ENCODE results near the gene EIF4E2. TPM values are rescaled to one million over a fixed set of nuclear protein-coding genes. Genes with fewer than 3 reads are reported as not detected.

Gene EIF4E2
- total RNA-seq, 3 donors from 2014 or later: 31.6 to 57.4 (median 36.1) TPM

GRCh38 chr2:232537499-232537898, 13.0 kb upstream of the EIF4E2 start:
- H3K4me1 ChIP-seq: no peaks in the 10 kb centered on the region
- peaks cover 0 to 6% of the 10 kb centered on the region in 2 donors for H3K9me3 ChIP-seq
- DNase-seq (ENCODE audit: low spot score in 2 of 2): no peak
- no peak overlapping the region for H3K27ac ChIP-seq
- TF ChIP-seq CTCF (IDR thresholded peaks at IDR 0.05) (no peak), POLR2AphosphoS5 (IDR thresholded peaks at IDR 0.05) (no peak), POLR2A (IDR thresholded peaks at IDR 0.05) (no peak)
- intact Hi-C loops (cut with DNase I; ENCODE audit: low total_unique reads): no loop called here
- H3K36me3 ChIP-seq: no peaks in the 10 kb centered on the region
- H3K4me3 ChIP-seq: no peak overlapping the region
- H3K27me3 ChIP-seq: peaks cover 0 to 18% of the 10 kb centered on the region in 2 donors

- Histone ChIP-seq H3K27me3 (peaks cover 0 to 18% of the 10 kb centered on the region in 2 donors), H3K9me3 (peaks cover 0 to 6% of the 10 kb centered on the region in 2 donors), H3K27ac (no peak overlapping the region), H3K4me3 (no peak overlapping the region), H3K4me1 (no peaks in the 10 kb centered on the region), H3K36me3 (no peaks in the 10 kb centered on the region)
- no peak for DNase-seq (ENCODE audit: low spot score in 2 of 2)
- intact Hi-C loops (cut with DNase I; ENCODE audit: low total_unique reads): no loop called here
- TF ChIP-seq CTCF (IDR thresholded peaks at IDR 0.05): no peak
- no peak for TF ChIP-seq POLR2AphosphoS5 (IDR thresholded peaks at IDR 0.05)
- no peak for TF ChIP-seq POLR2A (IDR thresholded peaks at IDR 0.05)
Measured at GRCh38 chr2:232538671-232539070, 11.8 kb upstream of the EIF4E2 start.

GRCh38 chr2:232539298-232540231, 10.9 kb upstream of the EIF4E2 start, which contains the start of gene CHRNG:
Gene CHRNG (plus strand): TSS chr2:232539692. CDS start chr2:232539748, 56 bp downstream.
- peak in 1 of 2 donors; percentile 30 for DNase-seq (ENCODE audit: low spot score in 2 of 2)
- intact Hi-C loops (cut with DNase I; ENCODE audit: low total_unique reads): no loop called here
- H3K27me3 ChIP-seq: peaks cover 0 to 18% of the 10 kb centered on the region in 2 donors
- TF ChIP-seq POLR2A (IDR thresholded peaks at IDR 0.05) (no peak), POLR2AphosphoS5 (IDR thresholded peaks at IDR 0.05) (no peak), CTCF (IDR thresholded peaks at IDR 0.05) (no peak)
- no peaks in the 10 kb centered on the region for H3K36me3 ChIP-seq
- peaks cover 0 to 6% of the 10 kb centered on the region in 2 donors for H3K9me3 ChIP-seq
- no peak within 1 kb of the TSS for H3K4me3 ChIP-seq
- no peak within 1 kb of the TSS for H3K27ac ChIP-seq
- no peaks in the 10 kb centered on the region for H3K4me1 ChIP-seq

- Histone ChIP-seq H3K36me3 (no peaks in the 10 kb centered on the region), H3K4me3 (no peak overlapping the region), H3K27ac (no peak overlapping the region), H3K9me3 (peaks cover 0 to 6% of the 10 kb centered on the region in 2 donors), H3K4me1 (no peaks in the 10 kb centered on the region), H3K27me3 (peaks cover 0 to 17% of the 10 kb centered on the region in 2 donors)
- TF ChIP-seq CTCF (IDR thresholded peaks at IDR 0.05) (no peak), POLR2AphosphoS5 (IDR thresholded peaks at IDR 0.05) (no peak), POLR2A (IDR thresholded peaks at IDR 0.05) (no peak)
- intact Hi-C loops (cut with DNase I; ENCODE audit: low total_unique reads): no loop called here
- peak in 1 of 2 donors; percentile 46 for DNase-seq (ENCODE audit: low spot score in 2 of 2)
Measured at GRCh38 chr2:232540441-232541041, 9.9 kb upstream of the EIF4E2 start.

Data from breast epithelium (tissue), 4 donors.